HEK293 (cell line): ENCODE data around the gene SMAD9.

Source experiments
- CTCF ChIA-PET: fragments of 350-600 bp; formaldehyde crosslinking; extraction: SDS; loops from one replicate; lab custom pipeline; 2021; ENCODE audit warnings: antibody characterized with exemption; lab: Yijun Ruan, JAX
- POLR2A ChIA-PET: fragments of 300-600 bp; formaldehyde crosslinking; extraction: SDS; loops from one replicate; lab custom pipeline; 2020; ENCODE audit warnings: antibody characterized with exemption, inconsistent platforms; lab: Yijun Ruan, JAX
- H3K27ac ChIP-seq: fragments of 200-500 bp; sonication (Bioruptor generic); 2 replicates; pipeline ENCODE4 v1.5.1; 2014; ENCODE audit warnings: low read depth, low read length, control low read depth, inconsistent platforms; ENCODE audit errors: extremely low read depth
- H3K36me3 ChIP-seq, 2 experiments: fragments of 200-500 bp in 1 of 2; sonication (Bioruptor generic) in 1 of 2; 1 replicate in 1 of 2; 2 replicates in 1 of 2; pipeline ENCODE4 v1.5.1; 2014 to 2017; ENCODE audit warnings: inconsistent platforms in 2 of 2, low read length in 2 of 2; ENCODE audit not compliant: control insufficient read depth in 2 of 2, insufficient read depth in 1 of 2
- H3K4me1 ChIP-seq: fragments of 200-500 bp; sonication (Bioruptor generic); 2 replicates; pipeline ENCODE4 v1.5.1; 2014; ENCODE audit warnings: mild to moderate bottlenecking, low read length, inconsistent platforms; ENCODE audit not compliant: control insufficient read depth, insufficient read depth
- H3K4me3 ChIP-seq: 2 replicates; pipeline ENCODE4 v1.5.1; 2011; ENCODE audit warnings: low read depth, mild to moderate bottlenecking, control low read depth, low read length, moderate library complexity
- H3K9me3 ChIP-seq: fragments of 200-500 bp; sonication (Bioruptor generic); 2 replicates; pipeline ENCODE4 v1.5.1; 2014; ENCODE audit warnings: low read depth, low read length, inconsistent platforms; ENCODE audit not compliant: control insufficient read depth, insufficient read depth
- BCL6B ChIP-seq: fragments of 450-650 bp; formaldehyde crosslinking; IDR thresholded peaks from 2 replicates; pipeline ENCODE4 v1.5.1; 2017; ENCODE audit warnings: missing biosample characterization, missing genetic modification characterization
- FEZF1 ChIP-seq: fragments of 450-650 bp; formaldehyde crosslinking; IDR thresholded peaks from 2 replicates; pipeline ENCODE4 v1.5.1; 2016; ENCODE audit warnings: missing biosample characterization, missing genetic modification characterization
- GFI1B ChIP-seq: fragments of 450-650 bp; formaldehyde crosslinking; IDR thresholded peaks from 2 replicates; pipeline ENCODE4 v1.5.1; 2016; ENCODE audit warnings: missing biosample characterization, missing genetic modification characterization
- OSR2 ChIP-seq: fragments of 450-650 bp; formaldehyde crosslinking; IDR thresholded peaks from 2 replicates; pipeline ENCODE4 v1.5.1; 2016; ENCODE audit warnings: missing biosample characterization, missing genetic modification characterization
- PRDM6 ChIP-seq: fragments of 450-650 bp; formaldehyde crosslinking; IDR thresholded peaks from 2 replicates; pipeline ENCODE4 v1.5.1; 2017; ENCODE audit warnings: missing biosample characterization, missing genetic modification characterization
- ZBTB10 ChIP-seq: fragments of 450-650 bp; formaldehyde crosslinking; IDR thresholded peaks from 2 replicates; pipeline ENCODE4 v1.5.1; 2016; ENCODE audit warnings: missing biosample characterization, missing genetic modification characterization
- ZBTB44 ChIP-seq: fragments of 450-650 bp; IDR thresholded peaks from 2 replicates; pipeline ENCODE4 v1.5.1; 2018; ENCODE audit warnings: missing biosample characterization, mild to moderate bottlenecking, missing genetic modification characterization
- ZBTB7A ChIP-seq: fragments of 450-650 bp; formaldehyde crosslinking; IDR thresholded peaks from 2 replicates; pipeline ENCODE4 v1.5.1; 2016; ENCODE audit warnings: low read depth, missing biosample characterization, missing genetic modification characterization
- ZIC2 ChIP-seq: fragments of 450-650 bp; formaldehyde crosslinking; IDR thresholded peaks from 2 replicates; pipeline ENCODE4 v1.5.1; 2016; ENCODE audit warnings: missing biosample characterization, missing genetic modification characterization
- ZNF112 ChIP-seq: fragments of 450-650 bp; formaldehyde crosslinking; IDR thresholded peaks from 2 replicates; pipeline ENCODE4 v1.5.0; 2017; ENCODE audit warnings: missing biosample characterization, missing genetic modification characterization
- ZNF121 ChIP-seq: fragments of 450-650 bp; formaldehyde crosslinking; IDR thresholded peaks from 2 replicates; pipeline ENCODE4 v1.5.1; 2016; ENCODE audit warnings: missing biosample characterization, missing genetic modification characterization
- ZNF324 ChIP-seq: fragments of 450-650 bp; formaldehyde crosslinking; IDR thresholded peaks from 2 replicates; pipeline ENCODE4 v1.5.1; 2016; ENCODE audit warnings: missing biosample characterization, missing genetic modification characterization
- ZNF501 ChIP-seq: fragments of 450-650 bp; formaldehyde crosslinking; IDR thresholded peaks from 2 replicates; pipeline ENCODE4 v1.5.1; 2016; ENCODE audit warnings: missing biosample characterization, missing genetic modification characterization
- ZNF596 ChIP-seq: fragments of 450-650 bp; IDR thresholded peaks from 2 replicates; pipeline ENCODE4 v1.5.0; 2018; ENCODE audit warnings: missing biosample characterization, mild to moderate bottlenecking, missing genetic modification characterization, moderate library complexity
- ZNF629 ChIP-seq: fragments of 450-650 bp; formaldehyde crosslinking; IDR thresholded peaks from 2 replicates; pipeline ENCODE4 v1.5.1; 2017; ENCODE audit warnings: missing biosample characterization, missing genetic modification characterization
- TF ChIP-seq, protein P1 (sequence below): fragments of 450-650 bp; formaldehyde crosslinking; IDR thresholded peaks from 2 replicates; pipeline ENCODE4 v1.5.1; 2016; ENCODE audit warnings: missing biosample characterization, missing genetic modification characterization

Gene SMAD9

GRCh38 chr13:36885901-36886300 lies 34.1 kb downstream of the SMAD9 start:
- no peaks in the 10 kb centered on the region for H3K36me3 ChIP-seq
- H3K9me3 ChIP-seq, result no peaks in the 10 kb centered on the region
- no peak overlapping the region for H3K27ac ChIP-seq
- H3K4me1 ChIP-seq, result peaks cover 7% of the 10 kb centered on the region; the same call in 1 of the 2 replicates
- POLR2A ChIA-PET, result no interaction called here
- H3K4me3 ChIP-seq, result no peak overlapping the region
- CTCF ChIA-PET, result interaction anchor here (0.7 kb wide), 1 partner anchor 1932 kb away, joined by 4 read pairs; no protein-coding TSS in a partner anchor
- TF ChIP-seq ZNF121 (tag by site-specific recombination) (no peak), ZNF629 (tag by site-specific recombination) (no peak), OSR2 (tag by site-specific recombination) (peak; percentile 11; the same call in 1 of the 2 replicates), FEZF1 (tag by site-specific recombination) (0 out of 2 replicates have a peak, but pooled peaks have one; percentile 16), GFI1B (tag by site-specific recombination) (peak; percentile 57; the same call in 1 of the 2 replicates), ZNF596 (no peak), ZBTB7A (tag by site-specific recombination) (no peak)
- TF ChIP-seq, all 188 proteins: peak for 3

GRCh38 chr13:36884235-36884634 lies 35.8 kb downstream of the SMAD9 start:
- peaks cover 0 to 6% of the 10 kb centered on the region in 2 experiments; a peak in 1 of 3 replicates for H3K36me3 ChIP-seq

More at GRCh38 chr13:36884235-36884634, 35.8 kb downstream of the SMAD9 start:
- Histone ChIP-seq H3K27ac (no peak overlapping the region), H3K4me3 (no peak overlapping the region), H3K9me3 (no peaks in the 10 kb centered on the region), H3K4me1 (peaks cover 7% of the 10 kb centered on the region; the same call in 1 of the 2 replicates)
- TF ChIP-seq ZIC2, result 0 out of 2 replicates have a peak, but pooled peaks have one; percentile 10
- TF ChIP-seq, protein P1, sequence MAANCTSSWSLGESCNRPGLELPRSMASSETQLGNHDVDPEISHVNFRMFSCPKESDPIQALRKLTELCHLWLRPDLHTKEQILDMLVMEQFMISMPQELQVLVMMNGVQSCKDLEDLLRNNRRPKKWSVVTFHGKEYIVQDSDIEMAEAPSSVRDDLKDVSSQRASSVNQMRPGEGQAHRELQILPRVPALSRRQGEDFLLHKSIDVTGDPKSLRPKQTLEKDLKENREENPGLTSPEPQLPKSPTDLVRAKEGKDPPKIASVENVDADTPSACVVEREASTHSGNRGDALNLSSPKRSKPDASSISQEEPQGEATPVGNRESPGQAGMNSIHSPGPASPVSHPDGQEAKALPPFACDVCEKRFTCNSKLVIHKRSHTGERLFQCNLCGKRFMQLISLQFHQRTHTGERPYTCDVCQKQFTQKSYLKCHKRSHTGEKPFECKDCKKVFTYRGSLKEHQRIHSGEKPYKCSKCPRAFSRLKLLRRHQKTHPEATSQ (tag by site-specific recombination), result no peak
- TF ChIP-seq ZNF324, result no peak
- TF ChIP-seq FEZF1 (tag by site-specific recombination), result peak; percentile 25; the same call in 1 of the 2 replicates
- no peak for TF ChIP-seq ZBTB44
- no peak for TF ChIP-seq ZBTB10
- TF ChIP-seq BCL6B (tag by site-specific recombination), result no peak
- TF ChIP-seq PRDM6 (tag by site-specific recombination), result peak; percentile 42; the same call in 1 of the 2 replicates
- no peak for TF ChIP-seq ZNF501 (tag by site-specific recombination)
- TF ChIP-seq ZNF112 (tag by site-specific recombination), result no peak
- POLR2A ChIA-PET, result no interaction called here
- CTCF ChIA-PET, result no interaction called here
